ENCODE results near the gene CNGB1.

The CNGB1 gene

DNA sequence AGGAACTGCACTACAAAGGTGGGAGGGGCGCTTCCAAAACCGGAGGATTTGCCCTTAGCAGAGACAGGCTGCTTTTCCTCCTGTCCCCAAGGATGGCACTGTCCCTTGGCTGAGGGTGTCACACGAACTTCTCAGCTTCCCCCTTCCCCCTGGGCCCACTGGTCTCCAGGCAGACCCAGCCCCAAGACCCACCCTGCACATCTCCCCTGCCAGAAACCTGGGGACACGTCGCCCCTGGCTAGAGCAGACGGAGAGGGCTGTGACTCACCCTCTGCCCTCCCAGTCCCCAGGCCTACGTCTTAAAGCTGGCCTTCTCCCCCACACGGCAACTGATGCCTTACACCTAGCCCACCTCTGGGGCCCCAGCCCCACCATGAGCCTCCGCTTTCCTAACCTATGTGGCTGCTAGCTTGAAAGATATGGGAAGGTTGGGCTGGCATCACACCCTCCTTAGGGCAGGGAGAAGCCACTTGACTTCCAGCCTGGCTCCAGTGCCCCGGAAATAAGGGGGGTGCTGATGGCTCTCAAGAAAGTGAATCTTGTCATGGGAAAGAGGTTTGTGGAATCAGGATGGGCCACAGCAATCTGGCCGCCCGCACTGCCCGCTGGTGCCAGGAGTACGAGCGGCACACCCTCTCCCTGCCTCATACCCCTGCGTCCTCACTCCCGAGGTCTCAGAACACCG is 24.9 kb upstream of the CNGB1 start:
- Mint-ChIP-seq H3K9me3 (no peaks in the 10 kb centered on the region), H3K4me3 (no peak overlapping the region), H3K27me3 (ENCODE audit: low read depth) (no peaks in the 10 kb centered on the region), H3K36me3 (ENCODE audit: low read depth) (peaks cover 18% of the 10 kb centered on the region), H3K4me1 (peaks cover 13% of the 10 kb centered on the region), H3K27ac (no peak overlapping the region)
- TF ChIP-seq, protein P1, sequence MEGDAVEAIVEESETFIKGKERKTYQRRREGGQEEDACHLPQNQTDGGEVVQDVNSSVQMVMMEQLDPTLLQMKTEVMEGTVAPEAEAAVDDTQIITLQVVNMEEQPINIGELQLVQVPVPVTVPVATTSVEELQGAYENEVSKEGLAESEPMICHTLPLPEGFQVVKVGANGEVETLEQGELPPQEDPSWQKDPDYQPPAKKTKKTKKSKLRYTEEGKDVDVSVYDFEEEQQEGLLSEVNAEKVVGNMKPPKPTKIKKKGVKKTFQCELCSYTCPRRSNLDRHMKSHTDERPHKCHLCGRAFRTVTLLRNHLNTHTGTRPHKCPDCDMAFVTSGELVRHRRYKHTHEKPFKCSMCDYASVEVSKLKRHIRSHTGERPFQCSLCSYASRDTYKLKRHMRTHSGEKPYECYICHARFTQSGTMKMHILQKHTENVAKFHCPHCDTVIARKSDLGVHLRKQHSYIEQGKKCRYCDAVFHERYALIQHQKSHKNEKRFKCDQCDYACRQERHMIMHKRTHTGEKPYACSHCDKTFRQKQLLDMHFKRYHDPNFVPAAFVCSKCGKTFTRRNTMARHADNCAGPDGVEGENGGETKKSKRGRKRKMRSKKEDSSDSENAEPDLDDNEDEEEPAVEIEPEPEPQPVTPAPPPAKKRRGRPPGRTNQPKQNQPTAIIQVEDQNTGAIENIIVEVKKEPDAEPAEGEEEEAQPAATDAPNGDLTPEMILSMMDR (IDR thresholded peaks at IDR 0.05; ENCODE audit: unreplicated experiment in 3 of 3), result no peak

DNA sequence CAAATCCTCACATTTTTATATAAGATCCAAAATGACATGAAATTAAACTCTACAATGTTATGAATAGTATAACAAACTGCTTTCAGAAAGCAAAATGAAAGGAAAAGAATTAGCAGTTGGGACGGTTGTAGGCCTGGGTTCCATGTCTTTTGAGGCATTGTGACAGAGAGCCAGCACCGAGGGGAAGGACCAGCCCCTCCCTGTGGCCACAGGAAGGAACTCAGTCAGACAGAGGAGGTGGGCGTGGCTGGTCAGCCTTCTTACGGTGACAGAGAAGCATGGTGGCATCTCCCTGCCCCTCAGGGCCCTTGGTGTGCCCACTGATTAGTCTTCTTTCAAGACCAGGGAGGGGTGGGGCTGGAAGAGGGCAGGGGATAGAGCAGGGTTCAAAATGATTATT is 23.9 kb upstream of the CNGB1 start:
- Mint-ChIP-seq H3K4me3 (no peak overlapping the region), H3K27me3 (ENCODE audit: low read depth) (peaks cover 3% of the 10 kb centered on the region), H3K27ac (no peak overlapping the region), H3K36me3 (ENCODE audit: low read depth) (peaks cover 18% of the 10 kb centered on the region), H3K4me1 (peaks cover 13% of the 10 kb centered on the region), H3K9me3 (no peaks in the 10 kb centered on the region)
- TF ChIP-seq, protein P1 (IDR thresholded peaks at IDR 0.05; ENCODE audit: unreplicated experiment in 3 of 3), result peak in 2 of 3 experiments; percentile 21 to 32

GRCh38 chr16:57994361-57994760 is 23.4 kb upstream of the CNGB1 start:
- no peak overlapping the region for H3K27ac Mint-ChIP-seq
- H3K9me3 Mint-ChIP-seq, result no peaks in the 10 kb centered on the region
- peaks cover 3% of the 10 kb centered on the region for H3K27me3 Mint-ChIP-seq (ENCODE audit: low read depth)
- peaks cover 11% of the 10 kb centered on the region for H3K4me1 Mint-ChIP-seq
- peaks cover 18% of the 10 kb centered on the region for H3K36me3 Mint-ChIP-seq (ENCODE audit: low read depth)
- TF ChIP-seq, protein P1 (IDR thresholded peaks at IDR 0.05; ENCODE audit: unreplicated experiment in 3 of 3), result no peak
- no peak overlapping the region for H3K4me3 Mint-ChIP-seq

DNA sequence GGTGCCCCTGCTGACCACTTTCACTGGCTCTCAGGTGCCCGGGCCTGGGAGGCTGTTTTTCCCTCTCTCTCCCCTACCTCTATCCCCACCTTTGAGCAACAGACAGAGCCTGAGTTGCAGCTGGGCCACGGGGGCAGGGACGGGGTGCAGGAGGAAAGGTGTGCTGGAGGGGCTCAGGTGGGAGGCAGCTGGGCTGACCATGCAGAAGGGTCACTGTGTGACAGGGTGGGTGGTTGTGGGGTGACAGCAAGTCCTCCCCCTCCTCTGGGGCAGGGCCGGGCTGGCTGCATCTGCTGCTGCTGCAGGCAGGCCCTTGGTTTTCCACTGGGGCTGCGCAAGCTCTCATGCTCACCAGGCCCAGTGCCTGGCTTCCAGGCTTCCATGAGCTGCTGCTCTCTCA is 23.0 kb upstream of the CNGB1 start:
- H3K9me3 Mint-ChIP-seq, result no peaks in the 10 kb centered on the region
- H3K4me1 Mint-ChIP-seq, result peaks cover 6% of the 10 kb centered on the region
- H3K36me3 Mint-ChIP-seq (ENCODE audit: low read depth), result peaks cover 18% of the 10 kb centered on the region
- no peak overlapping the region for H3K4me3 Mint-ChIP-seq
- TF ChIP-seq, protein P1 (IDR thresholded peaks at IDR 0.05; ENCODE audit: unreplicated experiment in 3 of 3), result no peak
- peaks cover 3% of the 10 kb centered on the region for H3K27me3 Mint-ChIP-seq (ENCODE audit: low read depth)
- H3K27ac Mint-ChIP-seq, result no peak overlapping the region

- Mint-ChIP-seq H3K9me3 (no peaks in the 10 kb centered on the region), H3K4me1 (peaks cover 5% of the 10 kb centered on the region), H3K4me3 (no peak overlapping the region), H3K36me3 (ENCODE audit: low read depth) (peaks cover 18% of the 10 kb centered on the region), H3K27ac (no peak overlapping the region), H3K27me3 (ENCODE audit: low read depth) (peaks cover 3% of the 10 kb centered on the region)
- TF ChIP-seq, protein P1 (IDR thresholded peaks at IDR 0.05; ENCODE audit: unreplicated experiment in 3 of 3), result no peak
Observed at GRCh38 chr16:57993438-57993837, 22.5 kb upstream of the CNGB1 start.

- TF ChIP-seq, protein P1 (IDR thresholded peaks at IDR 0.05; ENCODE audit: unreplicated experiment in 3 of 3), result no peak
- Mint-ChIP-seq H3K27ac (no peak overlapping the region), H3K36me3 (ENCODE audit: low read depth) (peaks cover 10% of the 10 kb centered on the region), H3K9me3 (no peaks in the 10 kb centered on the region), H3K4me1 (no peaks in the 10 kb centered on the region), H3K4me3 (no peak overlapping the region), H3K27me3 (ENCODE audit: low read depth) (peaks cover 16% of the 10 kb centered on the region)
Observed at GRCh38 chr16:57992084-57992483, 21.2 kb upstream of the CNGB1 start.

All from nephron (organoid).